MM.1S (cell line): Measurements from ENCODE around the gene ADGRV1.

Source experiments
- DNase-seq: peaks from one replicate; pipeline ENCODE4 v3.0.0-alpha.2; 2015
- H2AFZ ChIP-seq: fragments of 300-600 bp; sonication (generic); 2 replicates; pipeline ENCODE4 v1.6.0; 2016; ENCODE audit warnings: antibody characterized with exemption, low read length
- H3F3A ChIP-seq: fragments of 300-600 bp; sonication (generic); 2 replicates; pipeline ENCODE4 v1.6.1; 2016; ENCODE audit warnings: mild to moderate bottlenecking, antibody characterized with exemption, low read length, moderate library complexity, mixed read lengths; ENCODE audit not compliant: insufficient read depth
- H3K27ac ChIP-seq: fragments of 300-600 bp; sonication (generic); 2 replicates; pipeline ENCODE4 v1.5.1; 2016; ENCODE audit warnings: mild to moderate bottlenecking, low read length
- H3K27me3 ChIP-seq: fragments of 300-600 bp; sonication (generic); replicated peaks from 2 replicates; pipeline ENCODE4 v1.6.0; 2016; ENCODE audit warnings: low read length; ENCODE audit not compliant: insufficient read depth
- H3K36me3 ChIP-seq: fragments of 300-600 bp; sonication (generic); replicated peaks from 2 replicates; pipeline ENCODE4 v1.6.1; 2016; ENCODE audit warnings: mild to moderate bottlenecking, low read length, mixed read lengths; ENCODE audit not compliant: insufficient read depth
- H3K4me1 ChIP-seq: fragments of 300-600 bp; sonication (generic); 2 replicates; pipeline ENCODE4 v1.6.1; 2016; ENCODE audit warnings: low read length, mixed read lengths
- H3K4me2 ChIP-seq: fragments of 300-600 bp; sonication (generic); 2 replicates; pipeline ENCODE4 v1.6.0; 2016; ENCODE audit warnings: low read depth, low read length
- H3K4me3 ChIP-seq: fragments of 300-600 bp; sonication (generic); 2 replicates; pipeline ENCODE4 v1.5.1; 2016; ENCODE audit warnings: low read length, mixed read lengths
- H3K79me2 ChIP-seq: fragments of 300-600 bp; sonication (generic); 2 replicates; pipeline ENCODE4 v1.6.1; 2016; ENCODE audit warnings: mixed run types, low read length, mixed read lengths
- H3K9ac ChIP-seq: fragments of 300-600 bp; sonication (generic); 2 replicates; pipeline ENCODE4 v1.6.1; 2016; ENCODE audit warnings: low read length, mixed read lengths
- H3K9me2 ChIP-seq: fragments of 300-600 bp; sonication (generic); replicated peaks from 2 replicates; pipeline ENCODE4 v1.6.1; 2016; ENCODE audit warnings: mild to moderate bottlenecking, low read length, mixed read lengths; ENCODE audit not compliant: insufficient read depth
- H3K9me3 ChIP-seq: fragments of 300-600 bp; sonication (generic); replicated peaks from 2 replicates; pipeline ENCODE4 v1.6.1; 2016; ENCODE audit warnings: mild to moderate bottlenecking, low read length, mixed read lengths; ENCODE audit not compliant: insufficient read depth
- H4K20me1 ChIP-seq: fragments of 300-600 bp; sonication (generic); 2 replicates; pipeline ENCODE4 v1.6.1; 2016; ENCODE audit warnings: mild to moderate bottlenecking, low read length, moderate library complexity, mixed read lengths; ENCODE audit not compliant: insufficient read depth
- CTCF ChIP-seq: fragments of 300-600 bp; sonication (generic); IDR thresholded peaks from 2 replicates; pipeline ENCODE4 v1.5.1; 2016; ENCODE audit warnings: antibody characterized with exemption, low read length, mixed read lengths
- EZH2 ChIP-seq: fragments of 300-600 bp; sonication (generic); optimal IDR thresholded peaks from 2 replicates; pipeline ENCODE3; 2017; ENCODE audit warnings: low read depth, mild to moderate bottlenecking, antibody characterized with exemption, low read length, mixed read lengths
- EZH2phosphoT487 ChIP-seq: fragments of 300-600 bp; sonication (generic); IDR thresholded peaks from 2 replicates; pipeline ENCODE4 v1.6.1; 2018; ENCODE audit warnings: antibody characterized with exemption, low read length

ADGRV1 gene

GRCh38 chr5:91146905-91147600 is 588.5 kb downstream of the ADGRV1 start:
- Histone ChIP-seq H3K4me2 (no peak overlapping the region), H3K4me3 (no peak overlapping the region), H3K9me3 (no peaks in the 10 kb centered on the region), H3F3A (no peaks in the 10 kb centered on the region), H3K4me1 (no peaks in the 10 kb centered on the region), H3K27ac (no peak overlapping the region), H3K79me2 (no peaks in the 10 kb centered on the region), H2AFZ (no peak overlapping the region), H3K9me2 (no peaks in the 10 kb centered on the region), H3K9ac (no peak overlapping the region), H3K36me3 (no peaks in the 10 kb centered on the region), H3K27me3 (no peaks in the 10 kb centered on the region), H4K20me1 (no peaks in the 10 kb centered on the region)
- DNase-seq = no peak
- TF ChIP-seq CTCF (no peak), EZH2phosphoT487 (no peak), EZH2 (no peak)

GRCh38 chr5:91150234-91150633 is 591.6 kb downstream of the ADGRV1 start:
- no peaks in the 10 kb centered on the region for H4K20me1 ChIP-seq
- no peaks in the 10 kb centered on the region for H3K9me2 ChIP-seq
- H3K4me3 ChIP-seq = no peak overlapping the region
- TF ChIP-seq EZH2 = no peak
- TF ChIP-seq CTCF = no peak
- no peak for TF ChIP-seq EZH2phosphoT487
- no peak for DNase-seq
- H3F3A ChIP-seq = no peaks in the 10 kb centered on the region
- H3K79me2 ChIP-seq = no peaks in the 10 kb centered on the region
- no peaks in the 10 kb centered on the region for H3K4me1 ChIP-seq
- H3K4me2 ChIP-seq = no peak overlapping the region
- no peaks in the 10 kb centered on the region for H3K9me3 ChIP-seq
- no peaks in the 10 kb centered on the region for H3K27me3 ChIP-seq
- no peak overlapping the region for H3K27ac ChIP-seq
- no peak overlapping the region for H3K9ac ChIP-seq
- no peak overlapping the region for H2AFZ ChIP-seq
- H3K36me3 ChIP-seq = no peaks in the 10 kb centered on the region

- Histone ChIP-seq H3K27me3 (no peaks in the 10 kb centered on the region), H2AFZ (no peak overlapping the region), H4K20me1 (no peaks in the 10 kb centered on the region), H3K9me3 (no peaks in the 10 kb centered on the region), H3K36me3 (no peaks in the 10 kb centered on the region), H3K9ac (no peak overlapping the region), H3K4me3 (no peak overlapping the region), H3K4me2 (no peak overlapping the region), H3K4me1 (no peaks in the 10 kb centered on the region), H3K9me2 (no peaks in the 10 kb centered on the region), H3K79me2 (no peaks in the 10 kb centered on the region), H3F3A (no peaks in the 10 kb centered on the region), H3K27ac (no peak overlapping the region)
- no peak for TF ChIP-seq EZH2
- no peak for TF ChIP-seq CTCF
- no peak for TF ChIP-seq EZH2phosphoT487
- no peak for DNase-seq
These were observed 592.0 kb downstream of the ADGRV1 start for GRCh38 chr5:91150636-91151035.
